HG02885 (cell line): Measurements from ENCODE around the gene ATF6B.
A peak's percentile ranks its signal among the peaks of the same experiment; 100 is the strongest.
"Not testable (repeated sequence)": the region's sequence is repeated elsewhere in the genome, so short reads cannot be mapped to it uniquely, and the experiment has no call there.

ENCODE experiments used
- ATAC-seq: cut with Tn5 transposase; IDR thresholded peaks from one replicate; pipeline ENCODE4 v1.9.1; 2021; ENCODE audit warnings: mild to moderate bottlenecking; ENCODE audit not compliant: unreplicated experiment, poor library complexity

The ATF6B gene

GRCh38 chr6:32109114-32109764, 18.8 kb downstream of the ATF6B start, which contains the start of gene TNXB:
TSS of gene TNXB (minus strand) at chr6:32109338. CDS start at chr6:32098198, 11,140 bp downstream.
- ATAC-seq, result no peak

DNA sequence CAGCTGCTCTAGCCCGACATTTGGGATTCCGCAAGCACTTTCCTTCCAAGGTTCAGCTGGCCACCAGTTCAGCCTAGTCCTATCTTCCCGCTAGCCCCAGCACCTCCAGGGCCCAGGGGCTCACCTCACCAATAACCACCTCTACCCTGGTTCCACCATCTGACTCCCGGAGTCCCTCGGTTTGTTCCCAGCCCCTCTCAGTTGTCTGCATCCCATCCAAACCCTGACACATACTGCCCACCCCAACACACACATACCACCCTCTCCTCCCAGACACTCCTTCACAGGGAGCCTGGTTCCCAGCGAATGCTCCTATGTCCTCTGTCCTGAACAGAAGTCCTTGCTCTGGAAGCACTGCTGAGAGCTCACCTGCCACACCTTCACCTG, 19.3 kb downstream of the ATF6B start:
- ATAC-seq, result no peak

- ATAC-seq, result no peak
Measured at GRCh38 chr6:32108094-32108627, 19.9 kb downstream of the ATF6B start.

GRCh38 chr6:32107406-32107805, 20.6 kb downstream of the ATF6B start:
- ATAC-seq, result no peak

DNA sequence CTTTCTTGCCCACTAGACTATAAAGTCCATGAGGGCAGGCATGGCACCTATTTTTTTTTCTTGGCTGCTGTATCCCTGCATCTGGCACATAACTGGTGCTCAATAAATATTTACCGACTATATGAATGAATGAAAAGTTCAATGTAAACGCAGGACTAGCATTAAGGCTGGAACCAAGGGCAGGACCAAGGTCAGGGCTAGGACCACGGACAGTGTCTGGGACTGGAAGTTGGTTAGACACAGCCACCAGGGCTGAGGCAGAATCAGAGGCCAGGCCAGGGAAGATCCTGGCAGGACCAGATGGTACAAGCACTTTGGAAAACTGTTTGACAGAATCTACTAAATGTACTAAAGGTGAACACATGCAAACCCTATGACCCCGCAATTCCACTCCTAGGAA, 22.6 kb downstream of the ATF6B start:
- no peak for ATAC-seq

DNA sequence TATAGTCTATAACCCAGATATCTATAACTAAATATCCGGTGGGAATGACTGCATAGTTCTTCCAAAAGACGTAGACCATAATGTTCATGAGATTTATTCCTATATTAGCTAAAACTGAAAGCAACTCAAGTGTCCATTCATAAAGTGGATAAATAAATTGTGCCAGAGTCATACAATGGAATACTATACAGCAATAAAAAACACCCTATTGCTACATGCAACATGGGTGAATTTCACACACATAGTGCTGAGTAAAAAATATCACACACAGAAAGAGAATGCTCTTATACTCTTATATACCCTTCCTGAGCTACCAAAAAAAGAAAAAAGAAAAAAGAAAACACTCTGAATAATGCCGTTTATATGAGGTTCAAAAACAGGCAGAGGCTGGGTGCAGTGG, 25.8 kb downstream of the ATF6B start:
- no peak for ATAC-seq

GRCh38 chr6:32100251-32100650, 27.8 kb downstream of the ATF6B start:
- not testable (repeated sequence) for ATAC-seq

DNA sequence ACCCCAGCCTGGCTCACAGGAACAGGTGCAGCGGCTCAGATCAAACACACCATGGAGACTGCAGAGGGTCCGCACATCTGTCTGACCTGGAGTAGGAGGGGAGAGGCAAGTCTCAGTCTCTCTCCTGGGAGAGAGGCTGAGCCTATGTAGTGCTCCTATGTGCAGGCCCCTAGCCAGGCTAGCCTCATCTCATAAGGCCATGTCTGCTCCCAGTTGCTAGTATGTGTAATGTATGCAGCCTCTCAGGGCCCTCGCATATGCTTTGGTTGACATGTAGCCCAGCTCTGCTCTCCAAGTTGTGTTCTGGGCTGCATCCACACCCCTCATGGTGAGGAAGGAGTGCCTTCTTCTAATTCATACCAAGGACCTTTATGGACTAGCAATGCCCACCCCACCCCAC, 30.7 kb downstream of the ATF6B start:
- ATAC-seq, result no peak

GRCh38 chr6:32096394-32097258, 31.4 kb downstream of the ATF6B start:
- ATAC-seq, result no peak

- ATAC-seq, result no peak
Measured at GRCh38 chr6:32096087-32096393, 32.0 kb downstream of the ATF6B start.

- ATAC-seq, result no peak
Measured at GRCh38 chr6:32095338-32096086, 32.5 kb downstream of the ATF6B start.

DNA sequence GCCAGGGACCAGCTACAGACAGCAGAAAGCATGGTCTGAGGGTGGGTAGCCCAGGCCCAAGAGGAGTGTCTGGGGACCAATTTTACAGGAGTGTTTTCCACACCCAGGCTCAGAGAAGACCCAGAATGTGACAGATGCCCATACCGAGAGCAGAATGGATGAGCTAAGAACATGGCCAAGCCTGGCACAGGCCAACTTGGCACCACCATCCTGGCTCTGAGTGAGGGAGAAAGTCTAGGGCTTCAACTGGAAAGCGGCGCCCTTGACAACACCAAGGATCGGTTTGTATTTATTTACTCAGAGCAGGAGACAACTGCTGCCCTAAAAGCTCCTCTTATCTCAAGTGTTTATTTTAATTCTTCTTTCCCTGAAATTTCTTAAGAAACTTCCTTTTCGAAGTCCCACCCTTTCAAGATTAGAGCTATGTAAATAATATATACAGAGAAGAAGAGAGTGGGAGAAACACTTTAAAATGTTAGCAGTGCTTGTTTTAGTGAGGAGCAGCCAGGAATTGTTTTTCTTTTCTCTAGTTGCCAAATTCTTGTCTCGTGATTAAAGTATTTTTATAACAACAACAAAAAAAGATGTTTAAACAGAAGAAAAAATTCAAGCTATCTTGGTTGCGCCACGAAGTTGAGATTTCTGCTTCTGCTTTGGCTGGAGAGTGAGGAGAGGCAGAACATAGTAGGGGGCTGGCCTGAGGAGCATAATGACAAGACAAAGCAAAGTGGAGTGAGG, 35.1 kb downstream of the ATF6B start:
- no peak for ATAC-seq

GRCh38 chr6:32089082-32089828, 38.8 kb downstream of the ATF6B start:
- ATAC-seq, result no peak

DNA sequence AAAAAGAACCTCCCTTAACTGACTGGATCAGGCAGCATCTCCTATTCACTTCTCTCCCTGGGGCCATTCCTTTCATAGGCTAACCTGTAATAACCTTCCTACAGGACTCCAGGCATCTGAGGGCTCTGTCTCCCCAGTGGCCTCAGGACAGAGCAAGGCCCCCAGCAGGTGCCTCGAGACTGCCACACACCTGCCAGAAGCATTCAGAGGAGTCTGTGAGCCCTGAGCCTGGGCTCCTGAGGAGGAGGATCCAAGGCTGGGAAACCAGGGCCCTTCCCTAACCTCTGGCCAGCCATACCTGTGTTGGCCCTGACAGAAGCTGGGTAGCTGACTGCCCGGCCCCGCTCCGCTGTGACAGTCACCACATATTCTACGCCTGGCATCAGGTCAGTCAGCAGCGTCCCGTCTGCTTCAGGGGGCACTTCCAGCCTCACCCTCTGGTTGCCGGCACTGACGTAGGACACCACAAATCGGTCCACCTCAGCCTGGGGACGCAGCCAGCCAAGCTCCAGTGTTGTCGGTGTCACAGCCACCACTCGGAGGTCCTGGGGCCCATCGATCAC, 39.5 kb downstream of the ATF6B start:
- ATAC-seq, result no peak

DNA sequence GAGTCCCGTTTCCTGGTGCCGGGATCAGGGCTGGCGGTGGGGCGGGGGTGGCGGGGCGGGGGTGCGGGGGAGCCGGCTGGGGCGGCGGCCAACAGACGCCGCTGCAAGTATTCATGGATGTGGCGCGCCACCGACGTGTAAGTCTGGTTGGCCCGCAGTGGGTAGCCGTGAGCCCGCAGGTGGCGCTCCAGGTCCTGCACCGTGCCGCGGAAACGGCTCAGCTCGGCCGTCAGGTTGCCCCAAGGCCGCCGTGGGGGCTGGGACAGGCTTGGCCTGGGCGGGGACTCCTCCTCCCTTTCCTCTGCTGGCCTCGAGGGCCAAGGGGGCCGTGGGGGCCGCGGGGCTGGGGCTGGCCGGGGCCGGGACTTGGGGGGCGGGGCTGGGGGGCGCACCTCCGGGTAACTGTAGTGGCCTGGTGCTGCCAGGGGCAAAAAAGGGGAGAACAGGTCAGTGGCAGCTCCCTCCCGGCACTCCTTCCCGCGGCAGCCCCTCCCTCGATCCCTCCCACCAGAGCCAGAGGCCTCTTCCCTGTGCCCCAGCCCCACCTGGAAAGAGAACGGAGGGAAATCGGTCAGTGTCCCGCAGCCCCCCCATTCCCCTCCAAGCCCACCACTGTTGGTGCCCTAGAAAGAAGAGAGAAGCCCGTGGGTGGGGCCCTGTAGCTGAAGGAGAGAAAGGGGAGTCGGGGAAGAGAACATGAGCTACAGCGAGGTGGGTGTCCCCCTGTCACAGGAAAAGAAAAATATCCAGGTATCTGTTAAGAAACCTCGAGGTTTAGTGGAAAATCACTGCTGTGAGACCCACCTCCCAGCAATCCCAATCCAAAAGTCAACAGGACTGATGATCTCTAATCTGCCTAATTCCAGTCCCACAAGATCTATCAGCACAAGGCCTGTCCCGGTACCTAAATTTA, 40.2 kb downstream of the ATF6B start:
- no peak for ATAC-seq

GRCh38 chr6:32086661-32087573, 41.1 kb downstream of the ATF6B start:
- ATAC-seq, result peak; percentile 47

DNA sequence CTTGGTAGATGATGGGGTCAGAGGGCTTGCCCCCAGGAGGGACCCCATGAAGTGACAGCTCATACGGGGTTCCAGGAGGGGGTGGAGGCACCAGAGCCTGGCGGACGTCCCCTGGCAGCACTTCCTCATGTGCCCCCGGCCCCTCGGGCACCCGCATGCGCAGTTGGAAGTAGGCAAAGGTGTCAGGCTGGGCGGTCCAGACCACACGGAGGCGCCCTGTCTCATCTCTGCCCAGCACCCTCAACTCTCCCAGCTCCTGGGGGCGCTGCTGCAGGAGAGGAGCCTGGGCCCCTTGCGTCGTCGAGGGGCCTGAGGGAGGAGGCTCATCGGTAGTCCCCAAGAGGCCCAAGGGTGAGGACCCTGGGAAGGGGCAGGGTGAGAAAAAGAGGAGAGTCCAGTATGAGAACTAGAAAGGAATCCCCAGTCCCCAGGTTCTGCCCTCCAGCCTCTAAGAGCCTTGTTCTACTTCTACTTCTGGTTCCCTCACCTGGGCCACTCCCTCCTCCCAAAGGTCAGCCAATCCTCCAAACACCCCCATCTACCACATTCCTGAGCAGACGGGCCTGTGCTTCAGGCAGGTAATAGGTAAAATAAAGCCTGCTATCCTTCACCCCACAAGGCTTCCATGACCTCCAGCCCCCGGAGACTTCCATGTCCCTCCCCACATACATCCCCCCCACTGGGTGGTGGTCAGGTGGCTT, 42.1 kb downstream of the ATF6B start:
- ATAC-seq, result no peak
